A549 (cell line): ENCODE data around the gene RGMB. TPM values are rescaled to one million over a fixed set of nuclear protein-coding genes. Genes with fewer than 3 reads are reported as not detected.
"Not testable (repeated sequence)": the region's sequence is repeated elsewhere in the genome, so short reads cannot be mapped to it uniquely, and the experiment has no call there.

Source experiments
- ATAC-seq, 2 experiments: fragments of 200-7000 bp in 1 of 2; fragments of >200 bp in 1 of 2; cut with Nextera tagmentation in 1 of 2; cut with Tn5 transposase in 1 of 2; 3 replicates each; pipeline versions ENCODE4 v1.8.0 to v1.9.1; 2018 to 2020; ENCODE audit warnings: mild to moderate bottlenecking in 1 of 2, moderate library complexity in 1 of 2
- CTCF ChIA-PET: fragments of 300-600 bp; sonication (Branson Sonifier 250); formaldehyde crosslinking; extraction: SDS; loops from one replicate; lab custom pipeline; 2021; ENCODE audit warnings: antibody characterized with exemption, inconsistent platforms; lab: Yijun Ruan, JAX
- POLR2A ChIA-PET: fragments of 350-600 bp; formaldehyde crosslinking; extraction: SDS; loops from one replicate; lab custom pipeline; 2021; ENCODE audit warnings: antibody characterized with exemption, inconsistent platforms; lab: Yijun Ruan, JAX
- DNase-seq, 2 experiments: peaks; one replicate each; pipeline versions ENCODE4 v3.0.0 to v3.0.0-alpha.2; 2011 to 2016; ENCODE audit warnings: low read depth in 1 of 2, low spot score in 1 of 2
- FAIRE-seq: peaks from 2 replicates; lab custom pipeline; 2011; peaks lifted over from hg19 to GRCh38; lab: Jason Lieb, UNC
- H3K27ac ChIP-seq, 2 experiments: fragments of >200 bp; sonication (Bioruptor Twin); formaldehyde crosslinking; 3 replicates each; pipeline ENCODE4 v1.5.1; 2016 to 2017
- H3K4me1 ChIP-seq: fragments of >200 bp; sonication (Bioruptor Twin); formaldehyde crosslinking; 3 replicates; pipeline ENCODE4 v1.6.1; 2016
- H3K4me2 ChIP-seq: fragments of >200 bp; sonication (Bioruptor Twin); formaldehyde crosslinking; 3 replicates; pipeline ENCODE4 v1.6.1; 2016
- H3K4me3 ChIP-seq: fragments of >200 bp; sonication (Bioruptor Twin); formaldehyde crosslinking; 3 replicates; pipeline ENCODE4 v1.5.1; 2016
- H3K9me3 ChIP-seq: fragments of >200 bp; sonication (Bioruptor Twin); formaldehyde crosslinking; 3 replicates; pipeline ENCODE4 v1.6.1; 2016
- CBX2 ChIP-seq: fragments of 200-600 bp; sonication (generic); IDR thresholded peaks from 2 replicates; pipeline ENCODE4 v1.6.1; 2016; ENCODE audit warnings: low read depth, mild to moderate bottlenecking, borderline replicate concordance
- CBX8 ChIP-seq: fragments of 200-600 bp; sonication (generic); IDR thresholded peaks from 2 replicates; pipeline ENCODE4 v1.6.1; 2016
- EHF ChIP-seq: fragments of 250-450 bp; sonication (Bioruptor Pico); IDR thresholded peaks from 2 replicates; pipeline ENCODE4 v1.5.0; 2020; ENCODE audit warnings: mild to moderate bottlenecking
- EHMT2 ChIP-seq: fragments of 200-600 bp; sonication (generic); IDR thresholded peaks from 2 replicates; pipeline ENCODE4 v1.6.1; 2016; ENCODE audit warnings: antibody characterized with exemption, low read depth, mild to moderate bottlenecking, moderate library complexity
- EP300 ChIP-seq, 2 experiments: fragments of >200 bp; sonication (Bioruptor Twin); formaldehyde crosslinking; IDR thresholded peaks; 2 replicates in 1 of 2; 3 replicates in 1 of 2; pipeline ENCODE4 v1.6.1; 2016 to 2017
- FOSB ChIP-seq: fragments of 250-450 bp; sonication (Bioruptor Pico); IDR thresholded peaks from 2 replicates; pipeline ENCODE4 v1.5.0; 2020; ENCODE audit warnings: mild to moderate bottlenecking, moderate library complexity
- HEYL ChIP-seq: fragments of 250-450 bp; sonication (Bioruptor Pico); IDR thresholded peaks from 2 replicates; pipeline ENCODE4 v1.8.0; 2021; ENCODE audit warnings: mild to moderate bottlenecking, moderate library complexity
- JUN ChIP-seq, 2 experiments: fragments of >200 bp; sonication (Bioruptor Twin); formaldehyde crosslinking; IDR thresholded peaks; 2 replicates in 1 of 2; 3 replicates in 1 of 2; pipeline ENCODE4 v1.6.1; 2016 to 2017
- KDM1A ChIP-seq: fragments of 200-600 bp; sonication (generic); IDR thresholded peaks from 2 replicates; pipeline ENCODE4 v1.6.1; 2016; ENCODE audit warnings: low read depth, mild to moderate bottlenecking
- KDM5A ChIP-seq: fragments of 200-600 bp; sonication (generic); IDR thresholded peaks from 2 replicates; pipeline ENCODE4 v1.6.1; 2016; ENCODE audit warnings: antibody characterized with exemption, mild to moderate bottlenecking
- MAZ ChIP-seq: fragments of 150-350 bp; IDR thresholded peaks from 2 replicates; pipeline ENCODE4 v1.6.1; 2014; ENCODE audit warnings: antibody characterized with exemption, low read depth, low read length, borderline replicate concordance
- NFE2L2 ChIP-seq: fragments of 150-350 bp; conservative IDR thresholded peaks from 2 replicates; pipeline ENCODE4 v1.6.1; 2014; ENCODE audit warnings: low read length
- NPAS2 ChIP-seq: fragments of 250-450 bp; sonication (Bioruptor Pico); IDR thresholded peaks from 2 replicates; pipeline ENCODE4 v1.8.0; 2022; ENCODE audit warnings: mild to moderate bottlenecking, moderate library complexity, borderline replicate concordance
- PHF8 ChIP-seq: fragments of 200-600 bp; sonication (generic); IDR thresholded peaks from 2 replicates; pipeline ENCODE4 v1.6.1; 2016; ENCODE audit warnings: low read depth, mild to moderate bottlenecking, antibody characterized with exemption, moderate library complexity, borderline replicate concordance
- RAD21 ChIP-seq, 2 experiments: fragments of >200 bp in 1 of 2; sonication (Bioruptor Twin) in 1 of 2; formaldehyde crosslinking in 1 of 2; IDR thresholded peaks in 1 of 2; conservative IDR thresholded peaks in 1 of 2; 2 replicates in 1 of 2; 3 replicates in 1 of 2; pipeline ENCODE4 v1.6.1; 2012 to 2018; ENCODE audit warnings: inconsistent platforms in 1 of 2
- RARB ChIP-seq: fragments of 250-450 bp; sonication (Bioruptor Pico); IDR thresholded peaks from 2 replicates; pipeline ENCODE4 v1.8.0; 2021; ENCODE audit warnings: mild to moderate bottlenecking, moderate library complexity
- RFX5 ChIP-seq: fragments of 450-650 bp; IDR thresholded peaks from 2 replicates; pipeline ENCODE4 v1.7.1; 2014; ENCODE audit warnings: antibody characterized with exemption, mild to moderate bottlenecking, moderate library complexity
- SMC3 ChIP-seq: fragments of >200 bp; sonication (Bioruptor Twin); formaldehyde crosslinking; IDR thresholded peaks from 3 replicates; pipeline ENCODE4 v1.6.1; 2018; ENCODE audit warnings: inconsistent platforms
- SREBF2 ChIP-seq: fragments of 450-650 bp; IDR thresholded peaks from 2 replicates; pipeline ENCODE4 v1.6.1; 2014; ENCODE audit warnings: mild to moderate bottlenecking, moderate library complexity
- TP53 ChIP-seq: fragments of 250-450 bp; sonication (Bioruptor Pico); IDR thresholded peaks from 2 replicates; pipeline ENCODE4 v1.5.0; 2021; ENCODE audit warnings: mild to moderate bottlenecking, moderate library complexity
- ZNF302 ChIP-seq: fragments of 250-450 bp; sonication (Bioruptor Pico); IDR thresholded peaks from 2 replicates; pipeline ENCODE4 v1.9.0; 2021; ENCODE audit warnings: inconsistent platforms, mild to moderate bottlenecking, moderate library complexity
- ZSCAN20 ChIP-seq: fragments of 250-450 bp; sonication (Bioruptor Pico); IDR thresholded peaks from 2 replicates; pipeline ENCODE4 v1.8.0; 2022; ENCODE audit warnings: mild to moderate bottlenecking, moderate library complexity
- WGBS: methylation state at CpG from one replicate; pipeline ENCODE4 v1.1.6; 2017; ENCODE audit errors: missing lambda C conversion rate; 5-methylcytosine and 5-hydroxymethylcytosine counted together
- polyA plus RNA-seq, 4 experiments: library from polyadenylated mRNA; depleted of rRNA in 3 of 4; stranded (reverse); fragments of >200 nt; fragmentation: RNase III in 1 of 4; extraction: RNeasy Plus Mini Kit Qiagen cat#74134 plus additional on column Dnase treatment in 1 of 4; gene quantifications; 2 replicates in 3 of 4; 3 replicates in 1 of 4; pipeline ENCODE4 v1.2.3, GENCODE V29; 2011 to 2017
- TF ChIP-seq, protein P1 (sequence below): IDR thresholded peaks from 2 replicates; pipeline ENCODE4 v1.6.1; 2012
- TF ChIP-seq, protein P2 (sequence below): fragments of >200 bp; sonication (Bioruptor Twin); formaldehyde crosslinking; IDR thresholded peaks from 2 replicates; pipeline ENCODE4 v1.6.1; 2016
- TF ChIP-seq, protein P3 (sequence below): fragments of >200 bp; sonication (Bioruptor Twin); formaldehyde crosslinking; IDR thresholded peaks from 3 replicates; pipeline ENCODE4 v1.5.1; 2016

RGMB gene
- polyA plus RNA-seq, 2 of the 4 experiments (the other 2 are of a cell fraction) = 5.3 to 5.6 TPM

DNA sequence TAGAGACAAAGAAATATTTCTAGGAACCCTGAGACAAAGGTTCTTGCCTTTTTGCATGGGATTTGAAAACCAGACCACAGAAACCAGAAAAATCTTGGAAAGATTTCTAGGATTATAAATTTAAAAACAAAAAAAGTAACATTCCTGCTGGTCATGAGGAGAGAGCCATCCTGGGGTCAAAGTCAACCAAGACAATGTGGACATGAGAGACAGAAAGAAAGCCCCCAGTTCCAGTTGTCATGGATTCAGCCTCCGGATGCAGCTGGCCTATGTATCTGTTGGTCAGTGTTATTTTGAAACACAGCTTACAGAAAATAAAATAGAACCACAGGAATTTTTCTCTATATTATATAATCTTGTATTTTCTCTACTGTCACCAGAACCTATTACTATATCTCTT is 24.4 kb upstream of the RGMB start (continued):
- no peak for TF ChIP-seq KDM1A
- no peak for TF ChIP-seq MAZ
- no peak for TF ChIP-seq EP300 (IDR thresholded peaks at IDR 0.05)
- no peak for TF ChIP-seq ZNF302 (CRISPR knock-in tag)
- TF ChIP-seq CBX8 = no peak
- no peak for TF ChIP-seq SREBF2
- TF ChIP-seq JUN (IDR thresholded peaks at IDR 0.05) = no peak
- TF ChIP-seq RFX5 = no peak

DNA sequence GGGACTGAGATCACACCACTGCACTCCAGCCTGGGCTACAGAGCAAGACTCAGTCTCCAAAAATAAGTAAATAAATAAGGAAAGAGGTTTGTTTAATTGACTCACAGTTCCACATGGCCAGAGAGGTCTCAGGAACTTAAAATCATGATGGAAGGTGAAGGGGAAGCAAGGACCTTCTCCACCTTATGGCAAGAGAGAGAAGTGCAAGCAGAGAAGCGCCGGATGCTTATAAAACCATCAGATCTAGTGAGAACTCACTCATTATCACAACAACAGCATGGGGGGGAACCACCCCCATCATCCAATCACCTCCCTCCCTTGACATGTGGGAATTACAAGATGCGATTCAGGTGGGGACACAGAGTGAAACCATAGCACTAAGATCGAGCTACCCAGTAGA is 22.8 kb upstream of the RGMB start:
- DNase-seq (peak in 1 of 2 experiments; percentile 37), FAIRE-seq (no peak), ATAC-seq (peak in 1 of 2 experiments; percentile 77; a peak in 3 of 6 replicates)
- POLR2A ChIA-PET = no interaction called here
- Histone ChIP-seq H3K4me3 (no peak overlapping the region), H3K9me3 (no peaks in the 10 kb centered on the region), H3K4me1 (no peaks in the 10 kb centered on the region), H3K4me2 (no peak overlapping the region), H3K27ac (no peak overlapping the region)
- 48% methylated on average over 4 of the region's 4 CpGs for WGBS
- CTCF ChIA-PET = interaction anchor here (0.9 to 1.5 kb wide), 3 partner anchors 9 to 20 kb away, joined by 3 to 5 read pairs (median 4); no protein-coding TSS in a partner anchor
- TF ChIP-seq, protein P1, sequence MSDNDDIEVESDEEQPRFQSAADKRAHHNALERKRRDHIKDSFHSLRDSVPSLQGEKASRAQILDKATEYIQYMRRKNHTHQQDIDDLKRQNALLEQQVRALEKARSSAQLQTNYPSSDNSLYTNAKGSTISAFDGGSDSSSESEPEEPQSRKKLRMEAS = no peak
- TF ChIP-seq KDM5A (no peak), RAD21 (conservative IDR thresholded peaks at IDR 0.05 in 1 of 2, IDR thresholded peaks at IDR 0.05 in 1 of 2) (peak in 1 of 2 experiments; percentile 26; a peak in 1 of 5 replicates), JUN (IDR thresholded peaks at IDR 0.05) (no peak), SMC3 (0 out of 3 replicates have a peak, but pooled peaks have one; percentile 8), HEYL (CRISPR knock-in tag) (no peak), EHF (no peak), PHF8 (no peak), SREBF2 (no peak), RFX5 (no peak), ZSCAN20 (CRISPR knock-in tag) (no peak), CBX2 (no peak), RARB (CRISPR knock-in tag) (no peak), NFE2L2 (no peak), TP53 (no peak), NPAS2 (CRISPR knock-in tag) (no peak), FOSB (no peak), EHMT2 (no peak)
- TF ChIP-seq, protein P2, sequence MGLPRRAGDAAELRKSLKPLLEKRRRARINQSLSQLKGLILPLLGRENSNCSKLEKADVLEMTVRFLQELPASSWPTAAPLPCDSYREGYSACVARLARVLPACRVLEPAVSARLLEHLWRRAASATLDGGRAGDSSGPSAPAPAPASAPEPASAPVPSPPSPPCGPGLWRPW = no peak
- TF ChIP-seq, protein P3, sequence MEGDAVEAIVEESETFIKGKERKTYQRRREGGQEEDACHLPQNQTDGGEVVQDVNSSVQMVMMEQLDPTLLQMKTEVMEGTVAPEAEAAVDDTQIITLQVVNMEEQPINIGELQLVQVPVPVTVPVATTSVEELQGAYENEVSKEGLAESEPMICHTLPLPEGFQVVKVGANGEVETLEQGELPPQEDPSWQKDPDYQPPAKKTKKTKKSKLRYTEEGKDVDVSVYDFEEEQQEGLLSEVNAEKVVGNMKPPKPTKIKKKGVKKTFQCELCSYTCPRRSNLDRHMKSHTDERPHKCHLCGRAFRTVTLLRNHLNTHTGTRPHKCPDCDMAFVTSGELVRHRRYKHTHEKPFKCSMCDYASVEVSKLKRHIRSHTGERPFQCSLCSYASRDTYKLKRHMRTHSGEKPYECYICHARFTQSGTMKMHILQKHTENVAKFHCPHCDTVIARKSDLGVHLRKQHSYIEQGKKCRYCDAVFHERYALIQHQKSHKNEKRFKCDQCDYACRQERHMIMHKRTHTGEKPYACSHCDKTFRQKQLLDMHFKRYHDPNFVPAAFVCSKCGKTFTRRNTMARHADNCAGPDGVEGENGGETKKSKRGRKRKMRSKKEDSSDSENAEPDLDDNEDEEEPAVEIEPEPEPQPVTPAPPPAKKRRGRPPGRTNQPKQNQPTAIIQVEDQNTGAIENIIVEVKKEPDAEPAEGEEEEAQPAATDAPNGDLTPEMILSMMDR = peak; percentile 22; the same call in 2 of the 3 replicates

DNA sequence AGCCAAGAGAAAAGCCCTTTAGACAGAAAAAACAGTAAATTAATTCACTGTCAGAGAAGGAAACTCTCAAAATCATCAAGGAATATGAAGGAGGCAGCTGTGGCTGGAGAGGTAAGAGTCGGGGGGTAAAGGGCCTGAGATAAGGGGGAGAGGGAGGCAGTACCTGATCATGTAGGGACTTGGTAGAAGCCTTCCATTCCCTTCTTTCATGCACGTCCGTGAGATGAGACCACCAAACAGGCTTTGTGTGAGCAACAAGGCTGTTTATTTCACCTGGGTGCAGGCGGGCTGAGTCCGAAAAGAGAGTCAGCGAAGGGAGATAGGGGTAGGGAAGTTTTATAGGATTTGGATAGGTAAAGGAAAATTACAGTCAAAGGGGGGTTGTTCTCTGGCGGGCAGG is 21.1 kb upstream of the RGMB start:
- H3K4me3 ChIP-seq, H3K4me2 ChIP-seq, DNase-seq, FAIRE-seq, ATAC-seq, H3K4me1 ChIP-seq, CTCF ChIA-PET, H3K27ac ChIP-seq, H3K9me3 ChIP-seq, POLR2A ChIA-PET: not testable (repeated sequence)
- WGBS = 55% methylated on average over 7 of the region's 7 CpGs

DNA sequence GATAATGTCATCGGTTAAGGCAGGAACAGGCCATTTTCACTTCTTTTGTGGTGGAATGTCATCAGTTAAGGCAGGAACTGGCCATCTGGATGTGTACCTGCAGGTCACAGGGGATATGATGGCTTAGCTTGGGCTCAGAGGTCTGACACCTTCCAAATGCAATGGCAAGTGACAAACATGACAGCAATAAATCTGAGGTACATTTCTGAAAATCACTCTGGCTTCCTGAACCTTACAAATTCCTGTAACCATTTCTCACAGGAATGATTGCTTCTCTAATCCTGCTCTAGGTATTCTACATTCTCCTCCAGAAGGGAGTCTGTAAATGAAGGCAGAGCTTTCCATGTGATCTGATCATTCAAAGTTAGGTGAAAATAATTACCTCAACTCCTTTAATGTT is 20.7 kb upstream of the RGMB start:
- POLR2A ChIA-PET, ATAC-seq, H3K4me3 ChIP-seq, DNase-seq, H3K27ac ChIP-seq, H3K9me3 ChIP-seq, H3K4me2 ChIP-seq, H3K4me1 ChIP-seq, FAIRE-seq: not testable (repeated sequence)
- WGBS = 82% methylated on average over 1 of the region's 1 CpG
- CTCF ChIA-PET = interaction anchor here (2.1 kb wide), 1 partner anchor 15 kb away, joined by 7 read pairs; no protein-coding TSS in a partner anchor
